Activated CD4-positive, alpha-beta T cell treated with anti-CD3 and anti-CD28 coated beads for 48 hours (primary cell): ENCODE data around the gene RAVER1.
"Not testable (repeated sequence)": the region's sequence is repeated elsewhere in the genome, so short reads cannot be mapped to it uniquely, and the experiment has no call there.

Experiments used
- DNase-seq: peaks from one replicate; pipeline ENCODE4 v3.0.0-alpha.2; 2020

RAVER1 gene

GRCh38 chr19:10339977-10340376, 6.6 kb upstream of the RAVER1 start:
- DNase-seq = no peak

GRCh38 chr19:10339380-10339960, 6.1 kb upstream of the RAVER1 start, which contains the start of gene ICAM3:
ICAM3 (minus strand) TSS chr19:10339624; CDS start chr19:10339614, 10 bp downstream.
- DNase-seq = peak; percentile 81

DNA sequence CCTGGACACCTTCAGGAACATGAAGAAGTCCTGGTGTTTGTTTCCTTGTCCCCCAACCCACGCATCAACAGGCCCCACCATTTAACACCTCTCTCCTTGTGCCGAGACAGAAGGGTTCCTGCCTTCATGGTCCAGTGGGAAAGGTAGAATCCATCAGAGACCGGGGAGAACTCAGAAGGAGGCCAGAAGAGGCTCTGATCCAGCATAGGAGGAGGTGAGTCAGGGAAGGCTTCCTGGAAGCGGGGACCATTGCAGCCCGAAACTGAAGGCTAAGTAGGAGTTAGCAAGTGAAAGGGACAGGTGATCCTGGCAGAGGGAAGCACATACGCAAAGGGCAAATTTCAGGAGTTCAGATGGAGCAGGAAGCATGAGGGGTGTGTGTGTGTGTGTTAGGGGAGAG, 5.6 kb upstream of the RAVER1 start:
- peak; percentile 30 for DNase-seq

DNA sequence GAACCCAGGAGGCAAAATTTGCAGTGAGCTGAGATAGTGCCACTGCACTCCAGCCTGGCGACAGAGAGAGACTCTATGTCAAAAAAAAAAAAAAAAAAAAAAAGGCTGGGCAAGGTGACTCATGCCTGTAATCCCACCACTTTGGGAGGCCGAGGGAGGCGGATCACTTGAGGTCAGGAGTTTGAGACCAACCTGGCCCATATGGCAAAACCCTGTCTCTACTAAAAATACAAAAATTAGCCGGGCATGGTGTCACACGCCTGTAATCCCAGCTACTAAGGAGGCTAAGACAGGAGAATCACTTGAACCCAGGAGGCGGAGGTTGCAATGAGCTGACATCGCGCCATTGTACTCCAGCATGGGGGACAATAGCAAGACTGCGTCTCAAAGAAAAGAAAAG, 3.4 kb upstream of the RAVER1 start:
- DNase-seq = not testable (repeated sequence)

- no peak for DNase-seq
Measured at GRCh38 chr19:10335352-10335985, 2.1 kb upstream of the RAVER1 start.

DNA sequence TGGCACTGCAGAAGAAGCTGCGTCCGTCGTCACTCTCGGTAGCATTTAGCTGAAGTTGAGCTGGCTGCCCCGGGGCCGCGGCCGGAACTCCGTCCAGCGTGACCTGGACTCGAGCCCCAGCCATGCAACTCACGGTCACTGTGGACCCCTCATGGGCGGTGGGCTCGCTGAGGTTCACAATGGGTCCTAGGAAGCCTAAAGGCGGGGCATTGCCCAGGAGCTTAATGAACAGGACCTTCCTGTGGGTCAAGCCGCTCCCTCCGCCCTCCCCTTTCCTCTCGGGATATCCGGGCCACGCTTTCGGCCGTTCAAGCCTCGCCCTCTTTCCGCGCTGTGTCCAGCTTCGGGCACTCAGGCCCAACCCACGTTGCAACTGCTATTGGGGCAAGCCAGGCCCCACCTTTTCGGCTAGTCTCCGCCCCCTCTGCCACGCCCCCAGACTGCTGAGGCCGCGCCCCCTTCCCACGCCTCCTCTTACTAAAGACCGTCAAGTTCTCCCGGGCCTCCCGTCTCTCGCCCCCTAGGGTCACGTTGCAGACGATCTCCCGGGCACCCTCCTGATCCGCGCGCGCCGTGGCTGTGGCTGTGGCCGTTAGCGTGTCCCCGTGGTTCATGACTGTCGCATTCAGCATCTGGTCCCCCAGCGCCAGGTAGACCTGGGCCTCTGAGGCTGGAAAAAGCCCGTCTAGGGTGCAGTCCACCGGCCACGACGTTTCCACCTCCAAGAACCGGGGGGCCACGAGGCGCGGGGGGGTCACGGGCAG, 1.4 kb upstream of the RAVER1 start:
- peak; percentile 82 for DNase-seq

GRCh38 chr19:10333758-10334587, 644 bp upstream of the RAVER1 start:
- DNase-seq = no peak

DNA sequence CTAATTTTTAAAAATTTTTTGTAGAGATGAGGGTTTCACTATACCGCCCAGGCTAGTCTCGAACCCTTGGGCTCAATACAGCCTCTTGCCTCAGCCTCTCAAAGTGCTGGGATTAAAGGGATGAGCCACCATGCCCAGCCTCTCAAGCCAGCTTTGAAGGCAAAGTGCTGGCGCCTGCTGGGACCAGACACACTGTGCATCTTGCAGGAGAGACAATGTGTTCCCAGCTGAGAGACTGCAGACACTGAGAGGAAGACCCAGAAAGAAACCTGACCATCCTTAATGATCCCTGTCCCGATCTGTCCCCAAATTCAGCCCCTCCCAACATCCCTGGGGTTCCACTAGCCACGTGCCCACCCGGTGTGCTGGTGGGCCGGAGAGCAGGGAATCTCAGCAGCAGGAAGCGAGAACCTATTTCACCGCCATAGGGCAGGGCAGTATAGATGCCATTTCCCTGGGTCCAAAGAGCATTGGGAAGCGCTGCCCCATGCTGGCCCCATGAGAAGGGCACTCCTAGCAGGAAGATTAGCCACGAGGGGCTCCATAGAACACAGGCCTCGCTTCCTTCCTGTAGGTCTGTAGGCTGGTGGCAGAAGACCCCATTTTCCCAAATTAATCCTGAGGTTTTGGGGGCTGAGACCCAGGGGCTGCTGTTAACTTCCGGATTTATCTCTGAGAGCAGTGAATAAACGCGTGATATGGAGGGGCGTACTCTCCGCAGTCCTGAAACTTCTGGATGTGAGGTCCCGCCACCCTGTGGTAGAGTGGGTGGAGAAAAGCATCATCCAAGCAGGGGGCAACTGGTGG, 968 bp downstream of the RAVER1 start:
- DNase-seq = no peak

DNA sequence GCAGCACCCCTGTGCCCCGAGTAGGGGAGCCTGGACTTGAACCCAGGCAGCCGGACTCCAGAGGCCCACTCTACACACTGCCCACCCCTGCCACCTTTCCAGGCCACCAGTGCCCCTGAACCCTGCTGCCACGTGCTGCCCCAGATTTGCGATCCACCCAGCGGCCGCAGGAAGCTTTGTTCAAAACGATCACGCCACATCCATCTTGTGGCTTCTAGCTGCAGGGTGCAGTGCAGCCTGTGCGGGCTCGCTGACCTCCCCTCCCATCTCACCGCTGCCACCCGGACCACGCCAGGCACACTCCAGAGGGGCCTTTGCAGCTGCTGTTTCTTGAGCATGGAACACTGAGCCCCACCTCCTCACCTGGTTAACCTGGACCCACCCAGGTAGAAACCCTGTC, 3.8 kb downstream of the RAVER1 start:
- DNase-seq = no peak

DNA sequence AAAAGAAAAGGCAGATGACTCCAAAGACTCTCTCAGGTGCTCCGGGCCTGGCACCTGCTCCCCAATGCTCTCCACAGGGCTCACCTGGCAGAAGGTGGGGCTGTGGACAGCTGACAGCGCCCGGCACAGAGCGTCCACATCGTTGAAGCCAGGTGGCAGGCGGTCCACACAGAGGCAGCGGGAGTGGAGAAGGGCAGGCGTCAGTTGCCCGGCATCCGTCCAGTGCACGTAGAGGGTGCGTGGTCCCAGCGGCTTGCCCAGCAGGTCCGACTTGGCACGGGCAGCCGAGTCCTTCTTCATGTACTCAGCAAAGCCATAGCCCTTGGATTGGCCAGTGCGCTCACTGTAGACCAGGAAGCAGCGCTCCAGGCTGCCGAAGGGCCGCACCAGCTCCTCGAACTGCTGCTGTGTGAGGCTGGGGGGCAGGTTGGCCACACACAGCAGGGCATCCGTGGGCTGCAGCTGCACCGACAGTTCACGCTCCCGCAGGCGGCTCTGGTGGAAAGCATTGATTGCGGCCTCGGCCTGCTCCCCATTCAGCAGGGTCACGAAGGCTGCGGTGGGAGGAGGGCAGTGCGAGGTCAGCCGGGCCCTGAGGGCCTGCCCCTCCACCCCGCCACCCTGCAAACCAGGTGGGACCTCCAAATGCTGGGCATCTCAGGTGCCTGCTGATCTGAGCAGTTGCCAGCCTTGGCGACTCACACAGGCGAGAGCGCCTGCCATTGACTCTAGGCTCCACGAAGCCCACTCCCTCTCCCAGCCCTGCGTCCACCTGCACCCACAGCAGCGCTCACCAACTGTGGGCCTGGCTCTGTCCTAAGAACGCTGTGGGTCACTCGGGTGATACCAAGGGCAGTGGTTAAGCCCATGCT, 4.5 kb downstream of the RAVER1 start:
- no peak for DNase-seq

- no peak for DNase-seq
Measured at GRCh38 chr19:10327793-10328192, 5.5 kb downstream of the RAVER1 start.

DNA sequence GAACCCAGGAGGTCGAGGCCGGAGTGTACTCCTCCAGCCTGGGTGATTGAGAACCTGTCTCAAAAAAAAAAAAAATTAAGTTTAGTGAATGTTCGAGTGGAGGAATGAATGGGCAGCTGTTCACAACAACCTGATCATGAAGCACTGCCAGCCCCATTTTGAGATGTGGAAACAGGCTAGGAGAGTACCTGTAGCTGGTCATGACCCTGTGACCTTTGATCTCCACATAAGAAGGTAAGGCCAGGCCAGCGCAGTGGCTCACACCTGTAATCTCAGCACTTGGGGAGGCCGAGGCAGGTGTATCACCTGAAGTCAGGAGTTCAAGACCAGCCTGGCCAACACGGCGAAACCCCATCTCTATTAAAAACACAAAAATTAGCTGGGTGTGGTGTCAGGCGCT, 7.6 kb downstream of the RAVER1 start:
- DNase-seq = no peak

GRCh38 chr19:10321874-10322835, 11.2 kb downstream of the RAVER1 start:
- no peak for DNase-seq

DNA sequence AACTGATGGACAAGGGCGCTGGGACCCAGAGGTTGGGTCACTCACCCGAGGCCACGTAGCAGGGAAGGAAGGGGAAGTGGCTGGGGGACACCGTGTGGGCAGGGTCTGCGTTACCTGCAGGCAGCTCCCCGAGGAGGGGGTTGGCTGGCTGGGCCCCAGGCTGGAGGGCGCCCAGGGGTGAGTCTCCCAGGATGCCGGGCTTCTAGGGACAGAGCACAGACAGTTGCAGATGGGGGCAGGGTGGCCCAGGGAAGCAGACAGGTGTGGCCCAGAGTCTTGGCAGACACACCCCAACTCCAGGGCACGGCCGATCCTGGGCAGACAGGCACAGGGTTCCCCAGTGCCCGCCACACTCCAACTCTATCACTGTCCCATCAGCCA, 11.9 kb downstream of the RAVER1 start:
- DNase-seq = no peak

GRCh38 chr19:10320602-10321416, 12.5 kb downstream of the RAVER1 start:
- DNase-seq = no peak

DNA sequence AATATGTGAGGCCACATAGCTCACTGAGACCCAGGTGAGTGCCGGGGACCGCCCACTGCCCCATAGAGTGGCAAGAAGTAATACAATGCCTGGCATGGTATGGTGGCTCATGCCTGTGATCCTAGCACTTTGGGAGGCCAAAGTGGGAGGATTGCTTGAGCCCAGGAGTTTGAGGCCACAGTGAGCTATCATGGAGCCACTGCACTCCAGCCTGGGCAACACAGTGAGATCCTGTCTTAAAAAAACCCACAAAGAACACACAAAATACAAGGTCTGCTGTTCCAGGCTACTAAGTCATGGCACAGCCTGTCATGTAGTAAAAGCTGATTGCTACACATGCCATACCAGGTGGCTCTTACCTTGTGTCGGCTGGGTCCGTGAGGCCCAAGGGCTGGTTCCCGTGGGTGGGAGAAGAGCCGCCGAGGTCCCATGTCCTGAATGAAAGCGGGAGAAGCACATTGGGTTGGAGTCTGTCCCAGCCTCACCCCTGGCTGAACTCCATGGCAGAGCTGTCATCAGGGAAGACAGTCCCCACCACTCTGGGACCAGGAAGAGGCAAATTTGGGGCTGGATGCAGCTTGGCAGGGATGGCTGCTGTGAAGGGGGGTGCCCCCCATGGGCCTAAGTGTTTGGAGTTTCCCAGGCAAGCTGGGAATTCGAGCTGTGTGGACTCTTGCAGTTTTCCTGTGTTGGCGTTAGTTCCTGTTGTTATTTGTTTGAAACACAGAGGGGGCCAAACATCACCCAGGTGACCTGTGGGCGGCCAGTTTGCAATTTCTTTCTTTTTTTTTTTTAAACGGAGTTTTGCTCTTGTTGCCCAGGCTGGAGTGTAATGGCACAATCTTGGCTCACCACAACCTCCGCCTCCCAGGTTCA, 14.3 kb downstream of the RAVER1 start:
- no peak for DNase-seq

DNA sequence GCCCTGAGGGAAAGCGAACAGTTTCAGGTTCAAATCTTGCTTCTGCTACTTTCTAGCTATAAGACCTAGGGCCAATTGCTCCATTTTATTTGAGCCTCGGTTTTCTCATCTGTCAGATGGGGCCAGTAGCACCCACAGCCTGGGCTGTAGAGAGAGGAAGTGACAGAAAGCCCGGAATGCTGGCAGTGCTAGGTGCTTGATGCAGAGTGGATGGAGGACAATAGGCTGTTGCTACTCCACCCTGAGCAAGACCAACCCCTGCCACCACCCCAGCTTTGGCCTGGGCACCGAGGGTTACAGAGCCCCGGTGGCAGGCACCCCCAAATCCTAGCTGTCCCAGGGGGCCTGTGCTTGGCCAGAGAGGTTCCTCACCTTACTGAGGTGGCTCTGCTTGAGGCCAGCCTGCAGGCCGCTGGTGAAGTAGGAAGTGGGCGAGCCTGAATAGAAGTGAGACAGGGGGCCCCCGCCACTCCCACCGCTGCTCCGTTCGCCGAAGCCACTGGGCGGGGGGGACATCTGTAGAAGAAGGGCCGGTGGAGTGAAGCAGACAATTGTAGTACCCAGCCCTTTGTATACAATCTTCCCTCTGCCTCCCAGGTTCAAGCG, 15.4 kb downstream of the RAVER1 start:
- DNase-seq = no peak
